ENCODE data around the gene EPB41.

The EPB41 gene

GRCh38 chr1:28914228-28915030 lies at the start of gene EPB41:
EPB41 (plus strand) TSS chr1:28914569; CDS start chr1:28987438, 72,869 bp downstream.
- Histone ChIP-seq H3K4me1 (ENCODE audit: control insufficient read depth, insufficient read depth, low read length) (0 out of 2 replicates have a peak, but pooled peaks cover 4% of the 10 kb centered on the region), H3K36me3 (ENCODE audit: control insufficient read depth in 2 of 2, insufficient read depth in 1 of 2, low read length in 2 of 2) (no peaks in the 10 kb centered on the region; a peak in 1 of 3 replicates), H3K27ac (ENCODE audit: extremely low read depth, low read depth, low read length) (peak within 1 kb of the TSS; percentile 68; the same call in 1 of the 2 replicates), H3K4me3 (ENCODE audit: low read depth, low read length) (peak within 1 kb of the TSS; percentile 47), H3K9me3 (ENCODE audit: control insufficient read depth, insufficient read depth, low read depth, low read length) (no peaks in the 10 kb centered on the region)
- ChIA-PET POLR2A (interaction anchor here (0.7 to 2.2 kb wide), 21 partner anchors 9 to 333 kb away, joined by 3 to 9 read pairs (median 3); partner anchors contain the start of genes SRSF4, TAF12 and YTHDF2), CTCF (interaction anchor here (1.0 to 1.2 kb wide), 5 partner anchors 12 to 119 kb away, joined by 3 to 9 read pairs (median 6); no protein-coding TSS in a partner anchor)
- TF ChIP-seq ZNF140 (tag by site-specific recombination; IDR thresholded peaks at IDR 0.05) (no peak), ZNF391 (tag by site-specific recombination; IDR thresholded peaks at IDR 0.05; ENCODE audit: borderline replicate concordance, low read depth) (no peak), ZNF366 (tag by site-specific recombination; conservative IDR thresholded peaks at IDR 0.05) (peak; percentile 81), ZNF311 (tag by site-specific recombination; IDR thresholded peaks at IDR 0.05; ENCODE audit: borderline replicate concordance) (no peak), ZBTB21 (tag by site-specific recombination; IDR thresholded peaks at IDR 0.05) (no peak), ZNF785 (tag by site-specific recombination; IDR thresholded peaks at IDR 0.05) (no peak), SP2 (tag by site-specific recombination; IDR thresholded peaks at IDR 0.05) (peak; percentile 88), ZNF707 (tag by site-specific recombination; IDR thresholded peaks at IDR 0.05) (no peak), ZNF768 (tag by site-specific recombination; IDR thresholded peaks at IDR 0.05) (no peak), PRDM4 (tag by site-specific recombination; IDR thresholded peaks at IDR 0.05) (no peak), GLI4 (tag by site-specific recombination; IDR thresholded peaks at IDR 0.05) (no peak), ZBTB20 (tag by site-specific recombination; IDR thresholded peaks at IDR 0.05) (no peak), ZNF394 (tag by site-specific recombination; IDR thresholded peaks at IDR 0.05; ENCODE audit: borderline replicate concordance) (no peak), ZNF76 (tag by site-specific recombination; IDR thresholded peaks at IDR 0.05; ENCODE audit: borderline replicate concordance, low read depth) (no peak), ZNF114 (tag by site-specific recombination; IDR thresholded peaks at IDR 0.05) (no peak), ZNF354C (tag by site-specific recombination; IDR thresholded peaks at IDR 0.05; ENCODE audit: borderline replicate concordance, low read depth) (no peak), ZNF112 (tag by site-specific recombination; IDR thresholded peaks at IDR 0.05) (no peak), WT1 (tag by site-specific recombination; IDR thresholded peaks at IDR 0.05) (no peak), ZNF169 (tag by site-specific recombination; IDR thresholded peaks at IDR 0.05) (no peak), ZNF658 (tag by site-specific recombination; IDR thresholded peaks at IDR 0.05) (no peak), IKZF3 (tag by site-specific recombination; IDR thresholded peaks at IDR 0.05) (peak; percentile 26; the same call in 1 of the 2 replicates), HOXC10 (CRISPR knock-in tag; IDR thresholded peaks at IDR 0.05) (no peak), ZNF514 (tag by site-specific recombination; IDR thresholded peaks at IDR 0.05) (no peak), ZBTB48 (tag by site-specific recombination; IDR thresholded peaks at IDR 0.05) (no peak), EGR2 (tag by site-specific recombination; IDR thresholded peaks at IDR 0.05; ENCODE audit: low read depth) (no peak), SP3 (tag by site-specific recombination; IDR thresholded peaks at IDR 0.05) (peak; percentile 66), ZNF132 (tag by site-specific recombination; IDR thresholded peaks at IDR 0.05; ENCODE audit: borderline replicate concordance) (no peak), KLF17 (tag by site-specific recombination; IDR thresholded peaks at IDR 0.05) (no peak)
- TF ChIP-seq, protein P1, sequence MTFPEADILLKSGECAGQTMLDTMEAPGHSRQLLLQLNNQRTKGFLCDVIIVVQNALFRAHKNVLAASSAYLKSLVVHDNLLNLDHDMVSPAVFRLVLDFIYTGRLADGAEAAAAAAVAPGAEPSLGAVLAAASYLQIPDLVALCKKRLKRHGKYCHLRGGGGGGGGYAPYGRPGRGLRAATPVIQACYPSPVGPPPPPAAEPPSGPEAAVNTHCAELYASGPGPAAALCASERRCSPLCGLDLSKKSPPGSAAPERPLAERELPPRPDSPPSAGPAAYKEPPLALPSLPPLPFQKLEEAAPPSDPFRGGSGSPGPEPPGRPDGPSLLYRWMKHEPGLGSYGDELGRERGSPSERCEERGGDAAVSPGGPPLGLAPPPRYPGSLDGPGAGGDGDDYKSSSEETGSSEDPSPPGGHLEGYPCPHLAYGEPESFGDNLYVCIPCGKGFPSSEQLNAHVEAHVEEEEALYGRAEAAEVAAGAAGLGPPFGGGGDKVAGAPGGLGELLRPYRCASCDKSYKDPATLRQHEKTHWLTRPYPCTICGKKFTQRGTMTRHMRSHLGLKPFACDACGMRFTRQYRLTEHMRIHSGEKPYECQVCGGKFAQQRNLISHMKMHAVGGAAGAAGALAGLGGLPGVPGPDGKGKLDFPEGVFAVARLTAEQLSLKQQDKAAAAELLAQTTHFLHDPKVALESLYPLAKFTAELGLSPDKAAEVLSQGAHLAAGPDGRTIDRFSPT (tag by site-specific recombination; IDR thresholded peaks at IDR 0.05), result no peak
- TF ChIP-seq, protein P2, sequence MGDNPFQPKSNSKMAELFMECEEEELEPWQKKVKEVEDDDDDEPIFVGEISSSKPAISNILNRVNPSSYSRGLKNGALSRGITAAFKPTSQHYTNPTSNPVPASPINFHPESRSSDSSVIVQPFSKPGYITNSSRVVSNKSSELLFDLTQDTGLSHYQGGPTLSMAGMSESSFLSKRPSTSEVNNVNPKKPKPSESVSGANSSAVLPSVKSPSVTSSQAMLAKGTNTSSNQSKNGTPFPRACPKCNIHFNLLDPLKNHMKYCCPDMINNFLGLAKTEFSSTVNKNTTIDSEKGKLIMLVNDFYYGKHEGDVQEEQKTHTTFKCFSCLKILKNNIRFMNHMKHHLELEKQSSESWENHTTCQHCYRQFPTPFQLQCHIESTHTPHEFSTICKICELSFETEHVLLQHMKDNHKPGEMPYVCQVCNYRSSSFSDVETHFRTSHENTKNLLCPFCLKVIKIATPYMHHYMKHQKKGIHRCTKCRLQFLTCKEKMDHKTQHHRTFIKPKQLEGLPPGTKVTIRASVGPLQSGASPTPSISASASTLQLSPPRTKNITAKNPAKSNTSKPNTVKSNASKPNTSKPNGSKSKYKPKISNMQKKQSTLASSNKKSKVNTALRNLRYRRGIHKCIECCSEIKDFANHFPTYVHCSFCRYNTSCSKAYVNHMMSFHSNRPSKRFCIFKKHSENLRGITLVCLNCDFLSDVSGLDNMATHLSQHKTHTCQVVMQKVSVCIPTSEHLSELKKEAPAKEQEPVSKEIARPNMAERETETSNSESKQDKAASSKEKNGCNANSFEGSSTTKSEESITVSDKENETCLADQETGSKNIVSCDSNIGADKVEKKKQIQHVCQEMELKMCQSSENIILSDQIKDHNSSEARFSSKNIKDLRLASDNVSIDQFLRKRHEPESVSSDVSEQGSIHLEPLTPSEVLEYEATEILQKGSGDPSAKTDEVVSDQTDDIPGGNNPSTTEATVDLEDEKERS (tag by site-specific recombination; IDR thresholded peaks at IDR 0.05), result no peak
